Endodermal cell (in vitro differentiated cells): ENCODE measurements around the gene ZNF783. TPM values are rescaled to one million over a fixed set of nuclear protein-coding genes. Genes with fewer than 3 reads are reported as not detected.
"Not testable (repeated sequence)": the region's sequence is repeated elsewhere in the genome, so short reads cannot be mapped to it uniquely, and the experiment has no call there.

Experiments
- DNase-seq: peaks from one replicate; pipeline ENCODE4 v3.0.0-alpha.2; 2017
- H3K27ac ChIP-seq: 2 replicates; pipeline ENCODE4 v1.5.1; 2013; ENCODE audit warnings: mild to moderate bottlenecking, low read depth, low read length, moderate library complexity
- H3K27me3 ChIP-seq: 2 replicates; pipeline ENCODE4 v1.6.1; 2013; ENCODE audit warnings: mild to moderate bottlenecking, low read length, moderate library complexity; ENCODE audit not compliant: insufficient read depth, control insufficient read depth, poor library complexity, severe bottlenecking
- H3K36me3 ChIP-seq: 2 replicates; pipeline ENCODE4 v1.7.0; 2013; ENCODE audit warnings: mild to moderate bottlenecking, low read length, moderate library complexity; ENCODE audit not compliant: control insufficient read depth, insufficient read depth
- H3K4me1 ChIP-seq: one replicate; pipeline ENCODE4 v1.7.0; 2013; ENCODE audit warnings: low read length; ENCODE audit not compliant: control insufficient read depth, insufficient read depth
- H3K4me3 ChIP-seq: 2 replicates; pipeline ENCODE4 v1.5.1; 2013; ENCODE audit warnings: mild to moderate bottlenecking, low read length, moderate library complexity
- H3K9ac ChIP-seq: 2 replicates; pipeline ENCODE4 v1.6.1; 2013; ENCODE audit warnings: mild to moderate bottlenecking, low read length, moderate library complexity; ENCODE audit not compliant: poor library complexity, severe bottlenecking; ENCODE audit errors: extremely low read depth
- H3K9me3 ChIP-seq: 2 replicates; pipeline ENCODE4 v1.6.1; 2013; ENCODE audit warnings: mild to moderate bottlenecking, low read length, moderate library complexity; ENCODE audit not compliant: control insufficient read depth
- H3K27ac Mint-ChIP-seq: 2 replicates; pipeline ENCODE4 v1.8.0; 2020; ENCODE audit warnings: mixed read lengths
- H3K27me3 Mint-ChIP-seq: 2 replicates; pipeline ENCODE4 v1.8.0; 2021; ENCODE audit warnings: mild to moderate bottlenecking, mixed read lengths; ENCODE audit not compliant: insufficient read depth
- H3K36me3 Mint-ChIP-seq: 2 replicates; pipeline ENCODE4 v1.8.0; 2020; ENCODE audit warnings: low read depth, mixed read lengths
- H3K4me1 Mint-ChIP-seq: 2 replicates; pipeline ENCODE4 v1.8.0; 2020; ENCODE audit warnings: mixed read lengths
- H3K4me3 Mint-ChIP-seq: 2 replicates; pipeline ENCODE4 v1.8.0; 2020; ENCODE audit warnings: mild to moderate bottlenecking, moderate library complexity, mixed read lengths
- H3K9me3 Mint-ChIP-seq: 2 replicates; pipeline ENCODE4 v1.8.0; 2020; ENCODE audit warnings: mild to moderate bottlenecking, mixed read lengths
- CTCF ChIP-seq: fragments of 200-600 bp; sonication (generic); conservative IDR thresholded peaks from 2 replicates; pipeline ENCODE4 v1.5.0; 2021; ENCODE audit warnings: antibody characterized with exemption, mild to moderate bottlenecking
- WGBS, 2 experiments: methylation state at CpG; one replicate each; pipeline versions ENCODE4 v1.1.5 to v1.1.7; 2013; ENCODE audit warnings: missing lambda C conversion rate in 2 of 2, mixed read lengths in 1 of 2; ENCODE audit not compliant: insufficient coverage in 1 of 2, insufficient read length in 1 of 2; 5-methylcytosine and 5-hydroxymethylcytosine counted together
- total RNA-seq, 2 donors: library from RNA; stranded (reverse); fragmentation: NEBNext Ultra II Directional in 1 of 2; extraction: Animal tissue kit (Norgen Biotek cat#: 25700) in 1 of 2; gene quantifications; 2 replicates in 1 of 2; 3 replicates in 1 of 2; pipeline ENCODE4 v1.2.1, GENCODE V29; 2021

Gene ZNF783
- total RNA-seq, 2 donors from 2014 or later, result 12.1 to 13.2 TPM

GRCh38 chr7:149329265-149329664 lies 67.3 kb downstream of the ZNF783 start:
- H3K9ac ChIP-seq, result no peak overlapping the region
- 41 to 45% methylated on average over 3 of the region's 3 CpGs for WGBS, 2 experiments
- peaks cover 31% of the 10 kb centered on the region for H3K9me3 Mint-ChIP-seq
- H3K27ac ChIP-seq, result no peak overlapping the region
- peaks cover 2% of the 10 kb centered on the region for H3K27me3 Mint-ChIP-seq
- H3K9me3 ChIP-seq, result peaks cover 17% of the 10 kb centered on the region
- no peaks in the 10 kb centered on the region for H3K4me1 ChIP-seq
- H3K27ac Mint-ChIP-seq, result no peak overlapping the region
- no peaks in the 10 kb centered on the region for H3K27me3 ChIP-seq
- no peaks in the 10 kb centered on the region for H3K36me3 ChIP-seq
- H3K4me3 Mint-ChIP-seq, result no peak overlapping the region
- DNase-seq, result no peak
- H3K4me3 ChIP-seq, result no peak overlapping the region
- H3K4me1 Mint-ChIP-seq, result no peaks in the 10 kb centered on the region
- H3K36me3 Mint-ChIP-seq, result peaks cover 2% of the 10 kb centered on the region
- no peak for TF ChIP-seq CTCF

DNA sequence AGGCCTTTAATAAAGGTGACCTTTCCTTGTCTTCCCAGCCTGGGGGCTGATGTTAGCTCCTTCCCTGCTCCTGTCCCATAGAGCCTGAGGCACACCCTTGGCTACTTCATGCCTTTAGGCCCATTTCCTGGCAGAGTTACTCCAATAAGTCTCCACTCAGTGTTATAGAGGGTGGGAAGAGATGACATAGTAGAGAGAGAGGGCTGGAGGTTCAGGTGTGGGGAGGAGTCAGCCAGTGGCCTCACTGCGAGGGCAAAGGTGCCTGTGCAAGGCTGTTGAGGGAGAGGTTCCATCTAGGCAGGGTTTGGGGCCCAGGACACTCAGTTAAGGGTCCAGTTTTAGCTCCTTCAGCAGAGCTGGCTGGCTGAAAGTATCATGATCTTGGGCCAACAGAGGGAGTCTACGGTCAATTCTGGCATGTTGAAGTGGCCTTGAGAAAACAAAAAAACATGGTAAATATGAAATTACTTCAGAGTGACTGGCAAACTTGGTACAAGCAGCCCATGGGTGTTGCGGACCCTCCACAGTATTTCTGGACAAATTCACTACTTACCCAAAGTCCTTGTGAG lies 67.9 kb downstream of the ZNF783 start:
- peaks cover 2% of the 10 kb centered on the region for H3K36me3 Mint-ChIP-seq
- no peak overlapping the region for H3K27ac Mint-ChIP-seq
- H3K9me3 Mint-ChIP-seq, result peaks cover 29% of the 10 kb centered on the region
- peaks cover 2% of the 10 kb centered on the region for H3K27me3 Mint-ChIP-seq
- no peaks in the 10 kb centered on the region for H3K36me3 ChIP-seq
- H3K9me3 ChIP-seq, result peaks cover 12% of the 10 kb centered on the region
- H3K4me1 ChIP-seq, result no peaks in the 10 kb centered on the region
- H3K27ac ChIP-seq, result no peak overlapping the region
- no peak overlapping the region for H3K9ac ChIP-seq
- H3K27me3 ChIP-seq, result no peaks in the 10 kb centered on the region
- no peaks in the 10 kb centered on the region for H3K4me1 Mint-ChIP-seq
- no peak overlapping the region for H3K4me3 ChIP-seq
- no peak overlapping the region for H3K4me3 Mint-ChIP-seq
- 90 to 100% methylated on average over 1 to 3 of the region's 3 CpGs for WGBS, 2 experiments
- peak; percentile 19 for TF ChIP-seq CTCF
- no peak for DNase-seq

DNA sequence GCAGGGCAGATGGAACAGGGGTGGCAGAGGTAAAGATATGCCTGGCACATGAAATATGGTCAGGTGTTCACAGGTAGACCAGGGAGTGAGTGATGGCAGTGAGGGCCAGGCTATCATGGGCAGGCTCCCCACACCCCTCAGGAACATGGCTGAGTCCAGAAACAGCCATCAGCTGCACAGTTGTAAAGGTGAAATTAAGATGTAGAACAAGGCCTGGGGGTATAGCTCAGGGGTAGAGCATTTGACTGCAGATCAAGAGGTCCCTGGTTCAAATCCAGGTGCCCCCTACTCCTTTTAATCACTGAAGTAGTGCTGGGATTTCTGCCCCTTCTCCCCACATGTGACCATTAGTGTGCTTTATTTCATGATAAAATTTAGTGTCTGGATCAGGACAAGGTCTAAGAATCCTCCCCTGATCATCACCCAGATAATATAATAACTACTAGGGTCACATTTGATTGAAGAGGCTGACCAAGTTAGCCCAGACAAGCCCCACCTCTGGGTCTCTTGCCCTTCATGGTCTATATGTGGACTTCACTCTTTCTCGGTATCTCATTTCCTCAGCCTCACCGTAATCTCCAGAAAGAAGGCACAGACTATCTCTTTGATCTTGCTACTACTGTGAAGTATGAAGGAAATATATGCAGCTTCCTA lies 69.0 kb downstream of the ZNF783 start:
- no peaks in the 10 kb centered on the region for H3K4me1 ChIP-seq
- H3K9me3 ChIP-seq, result peaks cover 6% of the 10 kb centered on the region
- 85% methylated on average over 2 of the region's 2 CpGs; no CpG with 5 or more reads in 1 of the 2 experiments for WGBS, 2 experiments
- Mint-ChIP-seq H3K27me3 (peaks cover 4% of the 10 kb centered on the region), H3K4me1 (no peaks in the 10 kb centered on the region), H3K4me3 (no peak overlapping the region), H3K9me3 (peaks cover 18% of the 10 kb centered on the region), H3K36me3 (peaks cover 2% of the 10 kb centered on the region), H3K27ac (no peak overlapping the region)
- H3K27ac ChIP-seq, result no peak overlapping the region
- H3K36me3 ChIP-seq, result no peaks in the 10 kb centered on the region
- no peak overlapping the region for H3K9ac ChIP-seq
- no peaks in the 10 kb centered on the region for H3K27me3 ChIP-seq
- TF ChIP-seq CTCF, result no peak
- peak; percentile 70 for DNase-seq
- H3K4me3 ChIP-seq, result no peak overlapping the region

DNA sequence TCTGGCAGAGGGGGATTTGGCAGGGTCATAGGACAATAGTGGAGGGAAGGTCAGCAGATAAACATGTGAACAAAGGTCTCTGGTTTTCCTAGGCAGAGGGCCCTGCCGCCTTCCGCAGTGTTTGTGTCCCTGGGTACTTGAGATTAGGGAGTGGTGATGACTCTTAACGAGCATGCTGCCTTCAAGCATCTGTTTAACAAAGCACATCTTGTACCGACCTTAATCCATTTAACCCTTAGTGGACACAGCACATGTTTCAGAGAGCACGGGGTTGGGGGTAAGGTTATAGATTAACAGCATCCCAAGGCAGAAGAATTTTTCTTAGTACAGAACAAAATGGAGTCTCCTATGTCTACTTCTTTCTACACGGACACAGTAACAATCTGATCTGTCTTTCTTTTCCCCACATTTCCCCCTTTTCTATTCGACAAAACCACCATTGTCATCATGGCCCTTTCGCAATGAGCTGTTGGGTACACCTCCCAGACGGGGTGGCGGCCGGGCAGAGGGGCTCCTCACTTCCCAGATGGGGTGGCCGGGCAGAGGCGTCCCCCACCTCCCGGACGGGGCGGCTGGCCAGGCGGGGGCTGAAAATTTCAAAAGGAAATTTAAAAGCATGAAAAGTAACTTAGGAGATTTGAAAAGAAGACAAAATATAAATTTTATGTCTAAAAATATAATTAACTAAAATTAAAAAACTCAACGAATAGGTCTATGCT lies 70.8 kb downstream of the ZNF783 start:
- H3K36me3 Mint-ChIP-seq, H3K9me3 Mint-ChIP-seq, H3K4me3 ChIP-seq, DNase-seq, H3K27ac Mint-ChIP-seq, H3K4me3 Mint-ChIP-seq, H3K4me1 ChIP-seq, H3K27me3 ChIP-seq, H3K9ac ChIP-seq, H3K4me1 Mint-ChIP-seq, H3K9me3 ChIP-seq, H3K27ac ChIP-seq, H3K36me3 ChIP-seq, H3K27me3 Mint-ChIP-seq: not testable (repeated sequence)
- 94% methylated on average over 12 of the region's 18 CpGs; no CpG with 5 or more reads in 1 of the 2 experiments for WGBS, 2 experiments
